Measurements from ENCODE around the gene GPHN. TPM values are rescaled to one million over a fixed set of nuclear protein-coding genes. Genes with fewer than 3 reads are reported as not detected.

Gene GPHN
- total RNA-seq, 4 donors from 2014 or later: 16.7 to 34.8 (median 27.0) TPM

GRCh38 chr14:66802962-66803361 lies 295.0 kb downstream of the GPHN start:
- no peaks in the 10 kb centered on the region for H3K27me3 ChIP-seq
- no peak for DNase-seq (ENCODE audit: low spot score in 2 of 2)
- no peak for TF ChIP-seq POLR2A (IDR thresholded peaks at IDR 0.05)
- TF ChIP-seq POLR2AphosphoS5 (IDR thresholded peaks at IDR 0.05): no peak
- no peak for TF ChIP-seq CTCF (IDR thresholded peaks at IDR 0.05)
- TF ChIP-seq EP300 (IDR thresholded peaks at IDR 0.05): no peak
- WGBS: 90% methylated on average over 4 of the region's 4 CpGs
- no peaks in the 10 kb centered on the region for H3K4me1 ChIP-seq
- H3K9me3 ChIP-seq: peaks cover 6% of the 10 kb centered on the region
- no peaks in the 10 kb centered on the region for H3K36me3 ChIP-seq
- H3K27ac ChIP-seq: no peak overlapping the region
- H3K4me3 ChIP-seq: no peak overlapping the region

- TF ChIP-seq POLR2A (IDR thresholded peaks at IDR 0.05) (no peak), EP300 (IDR thresholded peaks at IDR 0.05) (no peak), POLR2AphosphoS5 (IDR thresholded peaks at IDR 0.05) (no peak)
- Histone ChIP-seq H3K4me1 (no peaks in the 10 kb centered on the region), H3K27ac (no peak overlapping the region), H3K9me3 (peaks cover 1% of the 10 kb centered on the region), H3K36me3 (no peaks in the 10 kb centered on the region), H3K4me3 (no peak overlapping the region), H3K27me3 (no peaks in the 10 kb centered on the region)
- 84% methylated on average over 1 of the region's 1 CpG for WGBS
- no peak for DNase-seq (ENCODE audit: low spot score in 2 of 2)
Observed at GRCh38 chr14:66804141-66804540, 296.2 kb downstream of the GPHN start.

- WGBS: 96% methylated on average over 6 of the region's 6 CpGs
- H3K27me3 ChIP-seq: no peaks in the 10 kb centered on the region
- no peak overlapping the region for H3K4me3 ChIP-seq
- no peak overlapping the region for H3K27ac ChIP-seq
- TF ChIP-seq POLR2A (IDR thresholded peaks at IDR 0.05) (no peak), POLR2AphosphoS5 (IDR thresholded peaks at IDR 0.05) (no peak), EP300 (IDR thresholded peaks at IDR 0.05) (no peak), CTCF (IDR thresholded peaks at IDR 0.05) (no peak)
- no peak for DNase-seq (ENCODE audit: low spot score in 2 of 2)
- H3K9me3 ChIP-seq: peaks cover 32% of the 10 kb centered on the region
- H3K36me3 ChIP-seq: peaks cover 15% of the 10 kb centered on the region
- no peaks in the 10 kb centered on the region for H3K4me1 ChIP-seq
Observed at GRCh38 chr14:66813636-66814035, 305.7 kb downstream of the GPHN start.

GRCh38 chr14:66815687-66816086 lies 307.7 kb downstream of the GPHN start:
- no peak overlapping the region for H3K4me3 ChIP-seq
- 95% methylated on average over 2 of the region's 2 CpGs for WGBS
- H3K27me3 ChIP-seq: no peaks in the 10 kb centered on the region
- H3K4me1 ChIP-seq: no peaks in the 10 kb centered on the region
- TF ChIP-seq POLR2A (IDR thresholded peaks at IDR 0.05) (no peak), CTCF (IDR thresholded peaks at IDR 0.05) (no peak), EP300 (IDR thresholded peaks at IDR 0.05) (no peak), POLR2AphosphoS5 (IDR thresholded peaks at IDR 0.05) (no peak)
- peaks cover 35% of the 10 kb centered on the region for H3K9me3 ChIP-seq
- no peak for DNase-seq (ENCODE audit: low spot score in 2 of 2)
- H3K27ac ChIP-seq: no peak overlapping the region
- H3K36me3 ChIP-seq: peaks cover 15% of the 10 kb centered on the region

GRCh38 chr14:66824251-66824650 lies 316.3 kb downstream of the GPHN start:
- H3K4me1 ChIP-seq: no peaks in the 10 kb centered on the region
- WGBS: 59% methylated on average over 2 of the region's 2 CpGs
- DNase-seq (ENCODE audit: low spot score in 2 of 2): no peak
- H3K27me3 ChIP-seq: no peaks in the 10 kb centered on the region
- TF ChIP-seq CTCF (IDR thresholded peaks at IDR 0.05) (no peak), POLR2A (IDR thresholded peaks at IDR 0.05) (no peak), POLR2AphosphoS5 (IDR thresholded peaks at IDR 0.05) (no peak), EP300 (IDR thresholded peaks at IDR 0.05) (no peak)
- H3K9me3 ChIP-seq: no peaks in the 10 kb centered on the region
- H3K27ac ChIP-seq: no peak overlapping the region
- H3K36me3 ChIP-seq: no peaks in the 10 kb centered on the region
- no peak overlapping the region for H3K4me3 ChIP-seq

- Histone ChIP-seq H3K9me3 (no peaks in the 10 kb centered on the region), H3K27me3 (no peaks in the 10 kb centered on the region), H3K4me3 (no peak overlapping the region), H3K27ac (no peak overlapping the region), H3K4me1 (no peaks in the 10 kb centered on the region), H3K36me3 (no peaks in the 10 kb centered on the region)
- DNase-seq (ENCODE audit: low spot score in 2 of 2): no peak
- 76% methylated on average over 5 of the region's 5 CpGs for WGBS
- no peak for TF ChIP-seq POLR2AphosphoS5 (IDR thresholded peaks at IDR 0.05)
- no peak for TF ChIP-seq POLR2A (IDR thresholded peaks at IDR 0.05)
- no peak for TF ChIP-seq CTCF (IDR thresholded peaks at IDR 0.05)
- no peak for TF ChIP-seq EP300 (IDR thresholded peaks at IDR 0.05)
Observed at GRCh38 chr14:66827182-66827581, 319.2 kb downstream of the GPHN start.
